Body of pancreas (tissue), 4 donors: Measurements from ENCODE around the gene ZNF700. TPM values are rescaled to one million over a fixed set of nuclear protein-coding genes. Genes with fewer than 3 reads are reported as not detected.

Source experiments
- ATAC-seq: fragments of 150-250 bp; one replicate; pipeline ENCODE4 v1.9.1; 2016
- DNase-seq, 4 donors: peaks; one replicate each; pipeline ENCODE4 v3.0.0-alpha.2; 2019
- H3K27ac ChIP-seq, 4 donors: fragments of 200-600 bp; sonication (generic); 1 replicate in 3 of 4; 2 replicates in 1 of 4; pipeline versions ENCODE4 v1.5.1 to v1.6.1; 2016 to 2019; ENCODE audit warnings: mild to moderate bottlenecking in 1 of 4, mixed read lengths in 1 of 4, moderate library complexity in 1 of 4
- H3K27me3 ChIP-seq, 2 donors: fragments of 200-600 bp; sonication (generic); one replicate each; pipeline ENCODE4 v1.6.0; 2016; ENCODE audit warnings: mild to moderate bottlenecking in 1 of 2
- H3K36me3 ChIP-seq, 2 donors: fragments of 200-600 bp; sonication (generic); replicated peaks in 1 of 2; 2 replicates each; pipeline ENCODE4 v1.5.1; 2016; ENCODE audit warnings: low read depth in 2 of 2; ENCODE audit not compliant: insufficient read depth in 1 of 2
- H3K4me1 ChIP-seq: fragments of 200-600 bp; sonication (generic); one replicate; pipeline ENCODE4 v1.6.0; 2016
- H3K4me3 ChIP-seq, 2 donors: fragments of 200-600 bp; sonication (generic); 1 replicate in 1 of 2; 2 replicates in 1 of 2; pipeline ENCODE4 v1.5.1; 2016 to 2019
- H3K9me3 ChIP-seq, 3 donors: fragments of 200-600 bp; sonication (generic); 1 replicate in 2 of 3; 2 replicates in 1 of 3; pipeline ENCODE4 v1.5.1; 2016
- POLR2A ChIP-seq, 3 donors: fragments of 450-650 bp; IDR thresholded peaks; one replicate each; pipeline ENCODE4 v1.6.1; 2016; ENCODE audit warnings: antibody characterized with exemption in 3 of 3, mild to moderate bottlenecking in 2 of 3
- WGBS, 2 donors: methylation state at CpG; one replicate each; pipeline ENCODE4 v1.1.5; 2017; 5-methylcytosine and 5-hydroxymethylcytosine counted together
- intact Hi-C: fragments of 100-400 bp; cut with DNase I; formaldehyde crosslinking; loops from one replicate; pipeline ENCODE4 v1.15.1; 2023
- total RNA-seq, 2 donors: library from RNA; depleted of rRNA; stranded (reverse); fragments of >200 nt; gene quantifications; one replicate each; pipeline ENCODE4 v1.1.0, GENCODE V29; 2016
- TF ChIP-seq, protein P1 (sequence below), 7 experiments: fragments of 450-650 bp in 4 of 7; fragments of 200-600 bp in 3 of 7; sonication (generic) in 3 of 7; IDR thresholded peaks; one replicate each; pipeline ENCODE4 v1.5.1; 2016 to 2019; ENCODE audit warnings: antibody characterized with exemption in 7 of 7

Gene ZNF700
- total RNA-seq, 2 donors from 2014 or later = 16.3 to 26.4 TPM

DNA sequence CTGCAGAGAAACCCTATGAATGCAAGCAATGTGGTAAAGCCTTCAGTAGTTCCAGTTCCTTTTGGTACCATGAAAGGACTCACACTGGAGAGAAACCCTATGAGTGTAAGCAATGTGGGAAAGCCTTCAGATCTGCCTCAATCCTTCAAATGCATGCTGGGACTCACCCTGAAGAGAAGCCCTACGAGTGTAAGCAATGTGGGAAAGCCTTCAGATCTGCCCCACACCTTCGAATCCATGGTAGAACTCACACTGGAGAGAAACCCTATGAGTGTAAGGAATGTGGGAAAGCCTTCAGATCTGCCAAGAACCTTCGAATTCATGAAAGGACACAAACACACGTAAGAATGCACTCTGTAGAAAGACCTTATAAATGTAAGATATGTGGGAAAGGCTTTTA is 54.6 kb downstream of the ZNF700 start:
- H3K36me3 ChIP-seq = peaks cover 11 to 12% of the 10 kb centered on the region in 2 donors
- TF ChIP-seq, protein P1, sequence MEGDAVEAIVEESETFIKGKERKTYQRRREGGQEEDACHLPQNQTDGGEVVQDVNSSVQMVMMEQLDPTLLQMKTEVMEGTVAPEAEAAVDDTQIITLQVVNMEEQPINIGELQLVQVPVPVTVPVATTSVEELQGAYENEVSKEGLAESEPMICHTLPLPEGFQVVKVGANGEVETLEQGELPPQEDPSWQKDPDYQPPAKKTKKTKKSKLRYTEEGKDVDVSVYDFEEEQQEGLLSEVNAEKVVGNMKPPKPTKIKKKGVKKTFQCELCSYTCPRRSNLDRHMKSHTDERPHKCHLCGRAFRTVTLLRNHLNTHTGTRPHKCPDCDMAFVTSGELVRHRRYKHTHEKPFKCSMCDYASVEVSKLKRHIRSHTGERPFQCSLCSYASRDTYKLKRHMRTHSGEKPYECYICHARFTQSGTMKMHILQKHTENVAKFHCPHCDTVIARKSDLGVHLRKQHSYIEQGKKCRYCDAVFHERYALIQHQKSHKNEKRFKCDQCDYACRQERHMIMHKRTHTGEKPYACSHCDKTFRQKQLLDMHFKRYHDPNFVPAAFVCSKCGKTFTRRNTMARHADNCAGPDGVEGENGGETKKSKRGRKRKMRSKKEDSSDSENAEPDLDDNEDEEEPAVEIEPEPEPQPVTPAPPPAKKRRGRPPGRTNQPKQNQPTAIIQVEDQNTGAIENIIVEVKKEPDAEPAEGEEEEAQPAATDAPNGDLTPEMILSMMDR (IDR thresholded peaks at IDR 0.05) = no peak
- no peak for TF ChIP-seq POLR2A (IDR thresholded peaks at IDR 0.05)
- intact Hi-C loops = no loop called here
- H3K9me3 ChIP-seq = peaks cover 0 to 40% (median 6%) of the 10 kb centered on the region in 3 donors
- no peak overlapping the region for H3K27ac ChIP-seq
- no peak for ATAC-seq
- H3K27me3 ChIP-seq = no peaks in the 10 kb centered on the region
- 81 to 85% methylated on average over 4 of the region's 4 CpGs for WGBS, 2 donors
- no peak overlapping the region for H3K4me3 ChIP-seq
- DNase-seq = no peak
- no peaks in the 10 kb centered on the region for H3K4me1 ChIP-seq

DNA sequence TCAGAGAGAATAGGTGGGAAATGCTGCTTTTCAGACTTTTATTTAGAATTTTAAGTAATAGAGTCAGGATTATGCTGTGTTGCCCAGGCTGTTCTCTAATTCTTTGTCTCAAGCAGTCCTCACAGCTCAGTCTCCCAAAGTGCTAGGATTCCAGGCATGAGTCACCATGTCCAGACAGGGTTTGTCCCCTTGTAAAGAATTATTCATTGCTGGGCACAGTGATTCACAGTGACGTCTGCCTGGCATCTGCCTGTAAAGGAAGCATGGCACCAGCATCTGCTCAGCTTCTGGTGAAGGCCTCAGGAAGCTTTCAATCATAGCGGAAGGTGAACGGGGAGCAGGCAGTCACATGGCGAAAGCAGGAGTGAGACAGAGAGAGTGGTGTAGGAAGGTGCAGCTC is 57.6 kb downstream of the ZNF700 start:
- peaks cover 10 to 12% of the 10 kb centered on the region in 2 donors for H3K36me3 ChIP-seq

DNA sequence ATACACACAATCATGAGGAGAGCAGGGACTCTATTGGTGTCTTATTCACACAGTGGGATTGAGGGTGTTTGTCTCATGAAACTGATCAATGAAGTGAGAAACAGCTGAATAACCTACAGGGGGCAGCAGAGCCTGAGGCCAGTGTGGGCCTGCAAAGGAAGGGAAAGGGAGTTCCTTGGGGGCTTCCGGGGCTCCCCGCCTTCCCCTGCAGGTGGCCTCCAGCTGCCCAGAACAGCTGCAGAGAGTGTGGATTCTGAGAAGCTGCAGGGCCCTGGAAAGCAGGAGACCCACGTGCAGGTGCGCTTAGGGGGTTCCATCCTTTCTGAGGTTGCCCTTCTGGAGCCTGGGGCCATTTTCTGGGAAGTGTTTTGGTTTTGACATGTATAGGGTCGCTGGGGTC is 60.1 kb downstream of the ZNF700 start:
- Histone ChIP-seq H3K27ac (no peak overlapping the region), H3K4me1 (peaks cover 4% of the 10 kb centered on the region), H3K9me3 (peaks cover 0 to 14% (median 0%) of the 10 kb centered on the region in 3 donors), H3K4me3 (no peak overlapping the region), H3K27me3 (no peaks in the 10 kb centered on the region), H3K36me3 (no peaks in the 10 kb centered on the region)
- ATAC-seq = no peak
- intact Hi-C loops = loop anchor here (10.0 kb wide), 1 partner anchor 100 kb away; the partner anchor contains the start of gene ZNF69
- TF ChIP-seq, protein P1 (IDR thresholded peaks at IDR 0.05) = no peak
- TF ChIP-seq POLR2A (IDR thresholded peaks at IDR 0.05) = no peak
- 31 to 32% methylated on average over 4 to 5 of the region's 5 CpGs for WGBS, 2 donors
- no peak for DNase-seq

More for the DNA sequence above, 57.6 kb downstream of the ZNF700 start:
- intact Hi-C loops = loop anchor here (10.0 kb wide), 1 partner anchor 98 kb away; the partner anchor contains the start of gene ZNF69
- TF ChIP-seq POLR2A (IDR thresholded peaks at IDR 0.05) = no peak
- TF ChIP-seq, protein P1 (IDR thresholded peaks at IDR 0.05) = no peak
- Histone ChIP-seq H3K27me3 (no peaks in the 10 kb centered on the region), H3K27ac (no peak overlapping the region), H3K4me1 (no peaks in the 10 kb centered on the region), H3K9me3 (peaks cover 0 to 39% (median 6%) of the 10 kb centered on the region in 3 donors), H3K4me3 (no peak overlapping the region)
- ATAC-seq (no peak), DNase-seq (no peak)
- WGBS, 2 donors = 88 to 96% methylated on average over 4 of the region's 4 CpGs

DNA sequence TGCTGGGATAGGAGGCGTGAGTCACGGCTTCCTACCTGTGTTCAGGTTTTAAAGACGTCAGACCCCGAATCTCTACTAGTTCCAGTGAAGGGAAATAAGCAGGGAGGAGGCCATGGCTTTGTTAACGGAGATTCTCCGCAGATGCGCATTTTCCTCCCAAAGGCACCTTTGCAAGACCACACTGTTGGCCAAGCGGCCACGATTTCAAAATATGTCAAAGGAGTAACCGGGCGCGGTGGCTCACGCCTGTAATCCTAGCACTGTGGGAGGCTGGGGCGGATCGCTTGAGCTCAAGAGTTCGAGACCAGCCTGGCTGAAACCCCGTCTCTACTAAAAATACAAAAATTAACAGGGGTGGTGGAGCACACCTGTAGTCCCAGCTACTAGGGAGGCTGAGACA is 61.8 kb downstream of the ZNF700 start:
- Histone ChIP-seq H3K27me3 (no peaks in the 10 kb centered on the region), H3K27ac (no peak overlapping the region), H3K4me3 (no peak overlapping the region), H3K36me3 (no peaks in the 10 kb centered on the region), H3K4me1 (peaks cover 4% of the 10 kb centered on the region), H3K9me3 (no peaks in the 10 kb centered on the region)
- DNase-seq = peak in 1 of 4 donors; percentile 11
- ATAC-seq = no peak
- no peak for TF ChIP-seq POLR2A (IDR thresholded peaks at IDR 0.05)
- TF ChIP-seq, protein P1 (IDR thresholded peaks at IDR 0.05) = no peak
- WGBS, 2 donors = 94% methylated on average over 13 to 17 of the region's 17 CpGs
- intact Hi-C loops = loop anchor here (10.0 kb wide), 1 partner anchor 102 kb away; the partner anchor contains the start of gene ZNF69
